CD4-positive, alpha-beta T cell treated with Interleukin-4 for 1 hour (primary cell): ENCODE results near the gene AUTS2.

Experiments
- DNase-seq, 2 donors: peaks; one replicate each; pipeline ENCODE4 v3.0.0-alpha.2; 2020 to 2022

Gene AUTS2

GRCh38 chr7:70014472-70015177, 416.4 kb downstream of the AUTS2 start:
- DNase-seq: no peak

- DNase-seq: no peak
Observed at GRCh38 chr7:70015353-70015752, 417.1 kb downstream of the AUTS2 start.

- no peak for DNase-seq
Observed at GRCh38 chr7:70016044-70016770, 417.9 kb downstream of the AUTS2 start.

- no peak for DNase-seq
Observed at GRCh38 chr7:70017357-70017756, 419.1 kb downstream of the AUTS2 start.

- DNase-seq: no peak
Observed at GRCh38 chr7:70018700-70019099, 420.4 kb downstream of the AUTS2 start.

GRCh38 chr7:70027867-70028266, 429.6 kb downstream of the AUTS2 start:
- no peak for DNase-seq

GRCh38 chr7:70028620-70029019, 430.3 kb downstream of the AUTS2 start:
- no peak for DNase-seq

- DNase-seq: no peak
Observed at GRCh38 chr7:70029993-70030392, 431.7 kb downstream of the AUTS2 start.

- no peak for DNase-seq
Observed at GRCh38 chr7:70030745-70031144, 432.5 kb downstream of the AUTS2 start.

GRCh38 chr7:70031245-70031644, 433.0 kb downstream of the AUTS2 start:
- no peak for DNase-seq

GRCh38 chr7:70032649-70033048, 434.4 kb downstream of the AUTS2 start:
- no peak for DNase-seq

- no peak for DNase-seq
Observed at GRCh38 chr7:70033226-70033625, 435.0 kb downstream of the AUTS2 start.

- no peak for DNase-seq
Observed at GRCh38 chr7:70034999-70035398, 436.7 kb downstream of the AUTS2 start.

GRCh38 chr7:70035519-70035918, 437.2 kb downstream of the AUTS2 start:
- DNase-seq: no peak

GRCh38 chr7:70035955-70036354, 437.7 kb downstream of the AUTS2 start:
- no peak for DNase-seq

- no peak for DNase-seq
Observed at GRCh38 chr7:70036695-70037094, 438.4 kb downstream of the AUTS2 start.

GRCh38 chr7:70037171-70037933, 439.1 kb downstream of the AUTS2 start:
- no peak for DNase-seq

GRCh38 chr7:70040051-70040450, 441.8 kb downstream of the AUTS2 start:
- no peak for DNase-seq

GRCh38 chr7:70040970-70041766, 442.9 kb downstream of the AUTS2 start:
- DNase-seq: no peak

- DNase-seq: no peak
Observed at GRCh38 chr7:70042533-70042932, 444.3 kb downstream of the AUTS2 start.

- no peak for DNase-seq
Observed at GRCh38 chr7:70043015-70043538, 444.8 kb downstream of the AUTS2 start.

GRCh38 chr7:70044064-70044463, 445.8 kb downstream of the AUTS2 start:
- no peak for DNase-seq

GRCh38 chr7:70044525-70044924, 446.2 kb downstream of the AUTS2 start:
- no peak for DNase-seq
